HG02981 (cell line): ENCODE results near the gene SPC24.
A peak's percentile ranks its signal among the peaks of the same experiment; 100 is the strongest.
"Not testable (repeated sequence)": the region's sequence is repeated elsewhere in the genome, so short reads cannot be mapped to it uniquely, and the experiment has no call there.

ENCODE experiments used
- ATAC-seq: cut with Tn5 transposase; IDR thresholded peaks from one replicate; pipeline ENCODE4 v1.9.1; 2021; ENCODE audit warnings: mild to moderate bottlenecking, moderate library complexity; ENCODE audit not compliant: unreplicated experiment

SPC24 gene

GRCh38 chr19:11098327-11098726 is 57.3 kb downstream of the SPC24 start:
- no peak for ATAC-seq

GRCh38 chr19:11097367-11097766 is 58.2 kb downstream of the SPC24 start:
- ATAC-seq = not testable (repeated sequence)

GRCh38 chr19:11096210-11096841 is 59.3 kb downstream of the SPC24 start:
- peak; percentile 38 for ATAC-seq
